NCI-H2029 (cell line): ENCODE data around the gene FAM174C.

Experiments
- DNase-seq: peaks from one replicate; lab custom pipeline; 2025; lab: John Stamatoyannopoulos, UW

FAM174C gene

GRCh38 chr19:1321539-1321938 is 46.2 kb downstream of the FAM174C start:
- no peak for DNase-seq

GRCh38 chr19:1322198-1322981 is 47.1 kb downstream of the FAM174C start:
- DNase-seq, result no peak

GRCh38 chr19:1324249-1324805 is 49.0 kb downstream of the FAM174C start:
- DNase-seq, result no peak

DNA sequence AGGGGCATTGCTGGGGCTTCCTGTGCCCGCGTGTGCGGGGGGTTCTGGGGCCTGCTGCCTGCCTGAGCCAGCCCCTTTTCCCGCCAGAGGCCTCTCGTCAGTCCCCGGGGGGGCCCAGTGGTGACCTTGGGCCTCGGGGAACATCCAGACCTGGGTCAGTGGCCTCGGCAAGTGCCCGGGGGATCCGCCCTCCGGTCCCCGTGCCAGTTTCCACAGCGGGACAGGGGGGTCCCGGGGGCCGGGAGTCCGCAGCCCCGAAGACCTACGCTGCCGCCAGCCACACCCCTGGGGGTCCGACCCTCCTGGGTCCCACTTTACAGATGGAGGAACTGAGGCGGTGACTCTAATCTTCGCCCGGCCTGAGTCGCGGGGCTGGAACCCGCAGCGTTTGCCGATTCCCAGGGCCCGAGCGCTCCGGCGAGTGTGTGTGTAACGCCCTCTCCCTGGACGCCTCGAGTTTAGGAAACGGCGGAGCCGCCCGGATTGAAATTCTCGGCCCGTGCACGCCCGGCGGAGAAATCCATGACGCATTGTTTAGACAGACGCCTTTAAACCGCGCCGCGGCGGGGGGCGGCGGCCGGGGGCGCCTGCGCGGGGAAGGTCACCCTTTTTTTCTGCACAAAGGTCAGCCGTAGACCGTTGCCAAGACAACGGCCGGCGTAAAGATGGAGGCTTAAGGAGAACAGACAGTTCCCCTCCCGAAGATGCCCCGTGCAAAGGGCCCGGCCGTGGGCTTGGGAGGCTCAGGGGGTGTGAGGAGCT is 49.7 kb downstream of the FAM174C start:
- DNase-seq, result no peak

DNA sequence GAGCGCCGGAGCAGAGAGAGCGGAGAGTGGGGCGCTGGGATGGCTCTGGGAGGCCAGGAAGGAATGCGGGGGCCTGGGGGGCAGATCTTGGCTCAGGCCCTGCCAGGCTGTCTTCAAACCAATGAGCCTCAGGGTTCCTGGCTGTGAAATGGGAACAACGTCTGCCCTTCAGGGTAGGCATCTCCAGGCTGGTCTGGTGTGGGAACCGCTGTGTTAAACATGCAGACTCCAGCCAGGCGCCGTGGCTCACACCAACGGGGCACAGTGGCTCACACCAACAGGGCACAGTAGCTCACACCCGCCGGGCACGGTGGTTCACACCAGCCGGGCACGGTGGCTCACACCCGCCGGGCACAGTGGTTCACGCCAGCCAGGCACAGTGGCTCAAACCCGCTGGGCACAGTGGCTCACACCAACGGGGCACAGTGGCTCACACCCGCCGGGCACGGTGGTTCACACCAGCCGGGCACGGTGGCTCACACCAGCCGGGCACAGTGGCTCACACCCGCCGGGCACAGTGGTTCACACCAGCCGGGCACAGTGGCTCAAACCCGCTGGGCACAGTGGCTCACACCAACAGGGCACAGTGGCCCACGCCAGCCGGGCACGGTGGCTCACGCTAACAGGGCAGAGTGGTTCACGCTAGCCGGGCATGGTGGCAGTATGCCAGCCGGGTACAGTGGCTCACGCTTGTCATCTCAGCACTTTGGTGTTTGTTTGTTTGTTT is 50.4 kb downstream of the FAM174C start:
- DNase-seq, result no peak

DNA sequence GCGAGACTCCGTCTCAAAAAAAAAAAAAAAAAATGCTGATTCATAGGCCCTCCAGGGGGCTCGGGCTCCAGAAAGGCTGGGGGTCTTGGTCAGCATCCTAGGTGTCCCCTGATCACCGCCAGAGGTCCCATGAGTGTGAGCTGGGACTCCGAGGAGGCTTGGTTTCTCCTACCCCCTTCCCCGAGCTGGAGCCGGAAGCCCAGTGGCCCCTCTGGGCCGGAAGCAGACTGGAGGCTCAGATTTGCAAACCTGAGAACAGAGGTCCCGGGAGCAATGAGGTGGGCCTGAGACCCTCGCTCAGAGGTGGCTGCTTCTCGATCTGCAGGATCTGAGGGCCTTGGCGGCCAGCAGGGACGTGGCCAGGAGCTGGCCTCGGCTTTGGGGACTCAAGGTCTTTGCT is 51.8 kb downstream of the FAM174C start:
- no peak for DNase-seq
